H9 (cell line): ENCODE results near the gene DENND5A. TPM values are rescaled to one million over a fixed set of nuclear protein-coding genes. Genes with fewer than 3 reads are reported as not detected.

Source experiments
- DNase-seq: peaks from one replicate; pipeline ENCODE4 v3.0.0-alpha.2; 2017
- H2AFZ ChIP-seq: one replicate; pipeline ENCODE4 v1.6.1; 2013; ENCODE audit warnings: mild to moderate bottlenecking, low read length, control low read depth, moderate library complexity
- H2AK5ac ChIP-seq: 2 replicates; pipeline ENCODE4 v1.6.1; 2013; ENCODE audit warnings: low read length, control low read depth, mixed read lengths; ENCODE audit not compliant: insufficient read length
- H2BK120ac ChIP-seq: one replicate; pipeline ENCODE4 v1.6.1; 2013; ENCODE audit warnings: low read depth, mild to moderate bottlenecking, low read length, control low read depth, inconsistent platforms; ENCODE audit not compliant: poor library complexity, severe bottlenecking
- H2BK12ac ChIP-seq: 2 replicates; pipeline ENCODE4 v1.6.1; 2013; ENCODE audit warnings: low read length, control low read depth, mixed read lengths, low read depth; ENCODE audit not compliant: insufficient read length
- H2BK15ac ChIP-seq: 2 replicates; pipeline ENCODE4 v1.6.1; 2013; ENCODE audit warnings: low read depth, low read length, control low read depth
- H2BK20ac ChIP-seq: one replicate; pipeline ENCODE4 v1.6.1; 2013; ENCODE audit warnings: low read depth, mild to moderate bottlenecking, low read length, control low read depth, inconsistent platforms; ENCODE audit not compliant: poor library complexity, severe bottlenecking
- H2BK5ac ChIP-seq: 2 replicates; pipeline ENCODE4 v1.6.1; 2013; ENCODE audit warnings: low read length, control low read depth, mixed read lengths; ENCODE audit not compliant: insufficient read length
- H3K14ac ChIP-seq: 2 replicates; pipeline ENCODE4 v1.6.1; 2013; ENCODE audit warnings: low read length, control low read depth; ENCODE audit not compliant: insufficient read depth
- H3K18ac ChIP-seq: 2 replicates; pipeline ENCODE4 v1.6.1; 2013; ENCODE audit warnings: low read depth, mild to moderate bottlenecking, mixed read lengths, low read length, control low read depth; ENCODE audit not compliant: insufficient read length
- H3K23ac ChIP-seq: 2 replicates; pipeline ENCODE4 v1.6.1; 2013; ENCODE audit warnings: low read length, control low read depth, mixed read lengths, low read depth; ENCODE audit not compliant: insufficient read length
- H3K23me2 ChIP-seq: 2 replicates; pipeline ENCODE4 v1.6.1; 2013; ENCODE audit warnings: low read depth, mild to moderate bottlenecking, mixed read lengths, low read length, control low read depth; ENCODE audit not compliant: insufficient read length, poor library complexity, severe bottlenecking
- H3K27ac ChIP-seq: 2 replicates; pipeline ENCODE4 v1.5.1; 2013; ENCODE audit warnings: low read length, control low read depth, mixed read lengths, low read depth; ENCODE audit not compliant: insufficient read length
- H3K27me3 ChIP-seq: 2 replicates; pipeline ENCODE4 v1.6.1; 2013; ENCODE audit warnings: low read length, control low read depth, inconsistent platforms; ENCODE audit not compliant: insufficient read depth
- H3K4ac ChIP-seq: 2 replicates; pipeline ENCODE4 v1.6.1; 2013; ENCODE audit warnings: low read depth, mild to moderate bottlenecking, control low read depth, inconsistent platforms, low read length, moderate library complexity
- H3K4me1 ChIP-seq: 2 replicates; pipeline ENCODE4 v1.6.1; 2013; ENCODE audit warnings: low read length, control low read depth, inconsistent platforms; ENCODE audit not compliant: insufficient read depth
- H3K4me2 ChIP-seq: 2 replicates; pipeline ENCODE4 v1.6.1; 2013; ENCODE audit warnings: low read length, control low read depth, mixed read lengths; ENCODE audit not compliant: insufficient read length, insufficient read depth
- H3K56ac ChIP-seq: 2 replicates; pipeline ENCODE4 v1.6.1; 2013; ENCODE audit warnings: low read depth, mild to moderate bottlenecking, mixed read lengths, low read length, control low read depth; ENCODE audit not compliant: insufficient read length
- H3K79me1 ChIP-seq: 2 replicates; pipeline ENCODE4 v1.6.1; 2013; ENCODE audit warnings: low read depth, mild to moderate bottlenecking, moderate library complexity, low read length, control low read depth, inconsistent platforms; ENCODE audit not compliant: insufficient read depth, poor library complexity, severe bottlenecking
- H3K79me2 ChIP-seq: 2 replicates; pipeline ENCODE4 v1.6.1; 2013; ENCODE audit warnings: low read length, control low read depth, inconsistent platforms; ENCODE audit not compliant: insufficient read depth
- H3K9ac ChIP-seq: 2 replicates; pipeline ENCODE4 v1.6.1; 2013; ENCODE audit warnings: low read length, control low read depth, mixed read lengths; ENCODE audit not compliant: insufficient read length; ENCODE audit errors: extremely low read depth
- H3K9me3 ChIP-seq: one replicate; pipeline ENCODE4 v1.6.1; 2013; ENCODE audit warnings: low read depth, low read length, inconsistent platforms; ENCODE audit not compliant: control insufficient read depth
- H3T11ph ChIP-seq: one replicate; pipeline ENCODE4 v1.6.1; 2013; ENCODE audit warnings: mild to moderate bottlenecking, low read length, control low read depth, inconsistent platforms
- H4K20me1 ChIP-seq: one replicate; pipeline ENCODE4 v1.6.1; 2013; ENCODE audit not compliant: control insufficient read depth, insufficient read length, insufficient read depth
- H4K5ac ChIP-seq: 2 replicates; pipeline ENCODE4 v1.6.1; 2013; ENCODE audit warnings: low read depth, mild to moderate bottlenecking, mixed read lengths, low read length, control low read depth; ENCODE audit not compliant: insufficient read length
- H4K8ac ChIP-seq: replicated peaks from 2 replicates; pipeline ENCODE4 v1.6.1; 2013; ENCODE audit warnings: low read length, control low read depth, mixed read lengths, low read depth; ENCODE audit not compliant: insufficient read length
- H4K91ac ChIP-seq: 2 replicates; pipeline ENCODE4 v1.6.1; 2013; ENCODE audit warnings: low read depth, mild to moderate bottlenecking, moderate library complexity, mixed read lengths, low read length, control low read depth; ENCODE audit not compliant: insufficient read length
- H3K27ac Mint-ChIP-seq, 3 experiments: 2 replicates in 2 of 3; 3 replicates in 1 of 3; pipeline ENCODE4 v1.8.0; 2020 to 2021; ENCODE audit warnings: mixed read lengths in 3 of 3, mild to moderate bottlenecking in 1 of 3, moderate library complexity in 1 of 3
- H3K27me3 Mint-ChIP-seq: 2 replicates; pipeline ENCODE4 v1.8.0; 2021; ENCODE audit warnings: low read depth, mild to moderate bottlenecking, moderate library complexity, mixed read lengths
- H3K36me3 Mint-ChIP-seq, 3 experiments: 2 replicates in 2 of 3; 3 replicates in 1 of 3; pipeline ENCODE4 v1.8.0; 2020 to 2021; ENCODE audit warnings: low read depth in 3 of 3, mixed read lengths in 3 of 3; ENCODE audit not compliant: insufficient read depth in 1 of 3
- H3K4me1 Mint-ChIP-seq, 2 experiments: 2 replicates each; pipeline ENCODE4 v1.8.0; 2020; ENCODE audit warnings: mixed read lengths in 2 of 2
- H3K4me3 Mint-ChIP-seq, 2 experiments: 2 replicates in 1 of 2; 3 replicates in 1 of 2; pipeline ENCODE4 v1.8.0; 2020 to 2021; ENCODE audit warnings: mild to moderate bottlenecking in 2 of 2, mixed read lengths in 2 of 2, moderate library complexity in 1 of 2
- H3K9me3 Mint-ChIP-seq, 2 experiments: 2 replicates in 1 of 2; 3 replicates in 1 of 2; pipeline ENCODE4 v1.8.0; 2020; ENCODE audit warnings: mild to moderate bottlenecking in 2 of 2, mixed read lengths in 2 of 2, moderate library complexity in 1 of 2
- CTCF ChIP-seq: fragments of 200-600 bp; sonication (generic); conservative IDR thresholded peaks from 3 replicates; pipeline ENCODE4 v1.8.0; 2021; ENCODE audit warnings: antibody characterized with exemption, mild to moderate bottlenecking
- WGBS: extraction: QIAGEN DNeasy Blood & Tissue Kit; methylation state at CpG from one replicate; pipeline ENCODE4 v1.1.7; 2013; ENCODE audit warnings: missing lambda C conversion rate, low lambda C conversion rate, mixed read lengths; ENCODE audit not compliant: insufficient read length; ENCODE audit errors: extremely low coverage; 5-methylcytosine and 5-hydroxymethylcytosine counted together
- total RNA-seq: library from RNA; stranded (reverse); gene quantifications from 2 replicates; pipeline ENCODE4 v1.2.1, GENCODE V29; 2021

The DENND5A gene
- total RNA-seq, 1 experiment from 2014 or later: 59.6 TPM

DNA sequence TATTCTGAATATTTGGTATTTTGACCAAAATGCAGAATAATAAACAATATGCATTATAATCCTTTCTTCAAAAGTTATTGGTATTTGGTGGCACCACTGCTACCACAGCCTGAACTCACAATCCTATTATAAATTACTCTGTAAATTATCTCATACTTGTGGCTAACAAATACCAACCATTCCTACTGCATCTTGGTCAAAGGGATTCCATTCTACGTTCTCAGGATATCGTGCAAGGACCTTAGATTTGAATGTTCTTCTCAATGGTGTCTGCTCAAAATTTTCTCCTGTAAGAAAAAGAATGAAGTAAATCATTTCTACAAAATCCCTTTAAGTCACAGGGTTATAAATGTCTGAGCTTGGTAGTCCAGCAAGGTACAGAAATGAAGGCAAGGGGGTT lies 58.7 kb downstream of the DENND5A start:
- Mint-ChIP-seq H3K4me3 (no peak overlapping the region), H3K27me3 (no peaks in the 10 kb centered on the region), H3K27ac (no peak overlapping the region), H3K36me3 (peaks cover 5 to 28% (median 21%) of the 10 kb centered on the region in 3 experiments; a peak in 6 of 7 replicates), H3K9me3 (no peaks in the 10 kb centered on the region), H3K4me1 (peaks cover 6 to 10% of the 10 kb centered on the region in 2 experiments)
- Histone ChIP-seq H3K9ac (no peak overlapping the region), H3K27ac (no peak overlapping the region), H3K56ac (no peak overlapping the region), H2BK120ac (no peak overlapping the region), H4K8ac (no peak overlapping the region), H3K23me2 (no peaks in the 10 kb centered on the region), H3K18ac (no peak overlapping the region), H4K20me1 (no peaks in the 10 kb centered on the region), H3K23ac (no peak overlapping the region), H3K4me1 (no peaks in the 10 kb centered on the region; the same call in 1 of the 2 replicates), H3K9me3 (no peaks in the 10 kb centered on the region), H2AK5ac (no peak overlapping the region), H3T11ph (no peak overlapping the region), H2BK12ac (no peak overlapping the region), H4K91ac (no peak overlapping the region), H3K27me3 (no peaks in the 10 kb centered on the region), H3K4me2 (no peak overlapping the region), H2BK15ac (no peak overlapping the region), H2BK20ac (no peak overlapping the region), H3K4ac (no peak overlapping the region), H4K5ac (no peak overlapping the region), H3K79me1 (peaks cover 5% of the 10 kb centered on the region), H3K79me2 (peaks cover 5% of the 10 kb centered on the region; the same call in 1 of the 2 replicates), H2BK5ac (no peak overlapping the region), H2AFZ (no peak overlapping the region), H3K14ac (no peak overlapping the region)
- no peak for DNase-seq
- TF ChIP-seq CTCF: no peak
- no CpG with 5 or more reads among the region's 2 CpGs for WGBS
